Endothelial cell of umbilical vein (primary cell): Measurements from ENCODE around the gene TPT1.

ENCODE experiments used
- CTCF ChIP-seq, 2 donors: IDR thresholded peaks; 1 replicate in 1 of 2; 2 replicates in 1 of 2; pipeline ENCODE4 v1.5.1; 2011; ENCODE audit warnings: low read length in 2 of 2, mild to moderate bottlenecking in 2 of 2, moderate library complexity in 2 of 2, control low read depth in 1 of 2, inconsistent platforms in 1 of 2, low read depth in 1 of 2; ENCODE audit not compliant: insufficient read depth in 1 of 2; ENCODE audit errors: extremely low read depth in 1 of 2
- EZH2 ChIP-seq: IDR thresholded peaks from 2 replicates; pipeline ENCODE4 v1.6.1; 2012; ENCODE audit warnings: borderline replicate concordance, low read depth, mild to moderate bottlenecking, moderate library complexity, low read length, inconsistent platforms; ENCODE audit not compliant: severe bottlenecking
- MAX ChIP-seq: IDR thresholded peaks from 2 replicates; pipeline ENCODE4 v1.6.1; 2011; ENCODE audit not compliant: insufficient read depth, insufficient read length
- MYC ChIP-seq: IDR thresholded peaks from one replicate; pipeline ENCODE4 v1.6.1; 2011; ENCODE audit warnings: mild to moderate bottlenecking, low read depth, low read length
- POLR2A ChIP-seq: IDR thresholded peaks from 2 replicates; pipeline ENCODE4 v1.6.1; 2012; ENCODE audit warnings: low read depth, mild to moderate bottlenecking, control low read depth, low read length
- POLR2AphosphoS5 ChIP-seq: IDR thresholded peaks from 2 replicates; pipeline ENCODE4 v1.6.1; 2012; ENCODE audit warnings: low read depth, mild to moderate bottlenecking, control low read depth, low read length, moderate library complexity; ENCODE audit not compliant: insufficient read depth

- TF ChIP-seq CTCF (IDR thresholded peaks at IDR 0.05; ENCODE audit: extremely low read depth in 1 of 2, insufficient read depth in 1 of 2, low read depth in 1 of 2, low read length in 2 of 2): no peak
- no peak for TF ChIP-seq MYC
- no peak for TF ChIP-seq MAX
- TF ChIP-seq EZH2: no peak
- no peak for TF ChIP-seq POLR2A
- no peak for TF ChIP-seq POLR2AphosphoS5
These were observed 20.7 kb upstream of the TPT1 start for GRCh38 chr13:45361596-45362206.
